Large intestine (tissue), 3 donors: Measurements from ENCODE around the gene NIPAL3. TPM values are rescaled to one million over a fixed set of nuclear protein-coding genes. Genes with fewer than 3 reads are reported as not detected.
"Not testable (repeated sequence)": the region's sequence is repeated elsewhere in the genome, so short reads cannot be mapped to it uniquely, and the experiment has no call there.

Source experiments
- DNase-seq, 2 donors: peaks; one replicate each; pipeline versions ENCODE4 v3.0.0 to v3.0.0-alpha.2; 2013
- H3K27ac ChIP-seq: one replicate; pipeline ENCODE4 v1.5.1; 2013; ENCODE audit warnings: low read length
- H3K27me3 ChIP-seq: 2 replicates; pipeline ENCODE4 v1.6.1; 2013; ENCODE audit warnings: low read length; ENCODE audit not compliant: control insufficient read depth, insufficient read depth
- H3K36me3 ChIP-seq: 2 replicates; pipeline ENCODE4 v1.6.1; 2013; ENCODE audit warnings: low read length; ENCODE audit not compliant: control insufficient read depth, insufficient read depth
- H3K4me1 ChIP-seq: one replicate; pipeline ENCODE4 v1.6.1; 2013; ENCODE audit warnings: low read length; ENCODE audit not compliant: control insufficient read depth, insufficient read depth
- H3K4me3 ChIP-seq: one replicate; pipeline ENCODE4 v1.5.1; 2013; ENCODE audit warnings: low read length
- H3K9me3 ChIP-seq: one replicate; pipeline ENCODE4 v1.6.1; 2013; ENCODE audit warnings: mild to moderate bottlenecking, low read depth, low read length, moderate library complexity; ENCODE audit not compliant: control insufficient read depth
- WGBS: methylation state at CpG from one replicate; pipeline ENCODE4 v1.1.5; 2013; ENCODE audit warnings: low lambda C conversion rate; ENCODE audit not compliant: insufficient coverage; 5-methylcytosine and 5-hydroxymethylcytosine counted together
- polyA plus RNA-seq: library from polyadenylated mRNA; unstranded; fragments of 120-200 nt; gene quantifications from one replicate; pipeline ENCODE4 v1.2.1, GENCODE V29; 2013

Gene NIPAL3
- polyA plus RNA-seq, 1 donor = 16.0 TPM

- Histone ChIP-seq H3K27me3 (no peaks in the 10 kb centered on the region), H3K36me3 (no peaks in the 10 kb centered on the region), H3K27ac (no peak overlapping the region), H3K9me3 (no peaks in the 10 kb centered on the region), H3K4me1 (peaks cover 21% of the 10 kb centered on the region), H3K4me3 (no peak overlapping the region)
- DNase-seq = no peak
Measured at GRCh38 chr1:24474193-24474592, 58.6 kb downstream of the NIPAL3 start.

DNA sequence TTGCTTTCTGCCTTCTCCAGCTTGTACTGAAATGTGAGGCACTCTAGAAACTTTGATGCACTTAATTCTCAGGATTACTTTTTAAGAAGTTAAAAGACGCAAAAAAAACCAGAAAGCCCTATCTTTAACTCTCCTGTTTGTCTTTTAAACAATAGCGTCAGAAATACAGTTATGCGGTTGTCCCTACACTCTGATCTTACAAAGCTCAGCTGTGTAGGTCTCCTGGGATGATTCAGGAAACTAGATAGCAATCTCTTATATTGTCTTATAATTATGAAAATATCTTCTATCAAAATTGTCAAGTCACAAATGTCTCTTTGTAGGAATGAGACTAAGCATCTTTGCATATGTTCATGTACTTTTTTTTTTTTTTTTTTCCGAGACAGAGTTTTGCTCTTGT, 60.1 kb downstream of the NIPAL3 start:
- no CpG with 5 or more reads among the region's 4 CpGs for WGBS
- peaks cover 21% of the 10 kb centered on the region for H3K4me1 ChIP-seq
- no peaks in the 10 kb centered on the region for H3K36me3 ChIP-seq
- H3K4me3 ChIP-seq = no peak overlapping the region
- peak overlapping the region; percentile 65 for H3K27ac ChIP-seq
- no peaks in the 10 kb centered on the region for H3K9me3 ChIP-seq
- no peak for DNase-seq
- no peaks in the 10 kb centered on the region for H3K27me3 ChIP-seq

DNA sequence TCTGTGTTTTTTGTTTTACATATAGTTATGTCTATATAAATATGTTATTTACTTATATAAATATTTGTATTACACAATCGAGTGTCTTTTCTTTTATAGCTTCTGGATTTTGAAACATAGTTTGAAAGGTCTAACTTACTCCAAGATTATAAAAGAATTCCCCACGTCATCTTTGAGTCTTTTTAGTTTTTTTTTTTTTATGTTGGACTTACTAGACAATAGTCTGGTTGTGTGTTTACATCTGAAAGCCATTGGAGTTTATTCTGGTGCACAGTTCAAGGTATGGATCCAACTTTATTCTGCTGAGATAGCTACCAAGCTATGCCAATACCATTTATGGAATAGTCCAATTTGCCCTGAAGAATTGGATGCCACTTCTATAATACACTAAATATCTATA, 61.0 kb downstream of the NIPAL3 start:
- peak; percentile 14 to 72 for DNase-seq
- Histone ChIP-seq H3K4me3 (no peak overlapping the region), H3K9me3 (no peaks in the 10 kb centered on the region), H3K27ac (peak overlapping the region; percentile 65), H3K4me1 (peaks cover 21% of the 10 kb centered on the region), H3K27me3 (no peaks in the 10 kb centered on the region), H3K36me3 (no peaks in the 10 kb centered on the region)
- WGBS = 10% methylated on average over 2 of the region's 2 CpGs

DNA sequence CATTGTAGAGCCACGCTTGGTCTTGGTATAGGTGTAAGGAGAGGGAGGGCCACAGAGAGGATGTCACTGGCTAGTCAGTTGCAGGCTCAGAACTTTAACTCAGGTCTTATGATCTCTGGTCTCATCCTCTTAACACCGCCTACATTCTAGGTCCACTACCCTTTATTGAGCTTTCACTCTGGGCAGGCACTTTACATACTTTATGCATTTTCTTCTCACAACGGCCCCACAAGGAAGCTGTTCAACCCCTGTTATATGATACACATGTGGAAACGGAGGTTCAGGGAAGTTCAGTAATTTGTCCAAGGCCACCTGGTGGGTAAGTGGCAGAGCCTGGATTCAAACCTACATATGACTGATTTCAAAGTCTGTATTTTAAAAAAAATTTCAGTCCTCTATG, 61.7 kb downstream of the NIPAL3 start:
- H3K36me3 ChIP-seq = no peaks in the 10 kb centered on the region
- no peaks in the 10 kb centered on the region for H3K27me3 ChIP-seq
- 27% methylated on average over 2 of the region's 4 CpGs for WGBS
- peak overlapping the region; percentile 65 for H3K27ac ChIP-seq
- H3K4me1 ChIP-seq = peaks cover 21% of the 10 kb centered on the region
- H3K4me3 ChIP-seq = no peak overlapping the region
- H3K9me3 ChIP-seq = no peaks in the 10 kb centered on the region
- peak; percentile 51 to 76 for DNase-seq

GRCh38 chr1:24481101-24481500, 65.5 kb downstream of the NIPAL3 start:
- H3K9me3 ChIP-seq = no peaks in the 10 kb centered on the region
- H3K27ac ChIP-seq = no peak overlapping the region
- H3K4me3 ChIP-seq = no peak overlapping the region
- DNase-seq = no peak
- peaks cover 13% of the 10 kb centered on the region for H3K4me1 ChIP-seq
- no peaks in the 10 kb centered on the region for H3K36me3 ChIP-seq
- WGBS = no CpG with 5 or more reads among the region's 2 CpGs
- H3K27me3 ChIP-seq = no peaks in the 10 kb centered on the region

- no peaks in the 10 kb centered on the region for H3K9me3 ChIP-seq
- H3K4me1 ChIP-seq = peaks cover 8% of the 10 kb centered on the region
- no peaks in the 10 kb centered on the region for H3K36me3 ChIP-seq
- no peak overlapping the region for H3K4me3 ChIP-seq
- WGBS = 50% methylated on average over 1 of the region's 16 CpGs
- no peaks in the 10 kb centered on the region for H3K27me3 ChIP-seq
- no peak for DNase-seq
- H3K27ac ChIP-seq = no peak overlapping the region
Measured at GRCh38 chr1:24481843-24482610, 66.4 kb downstream of the NIPAL3 start.

GRCh38 chr1:24483441-24483840, 67.8 kb downstream of the NIPAL3 start:
- Histone ChIP-seq H3K4me3 (no peak overlapping the region), H3K36me3 (no peaks in the 10 kb centered on the region), H3K27me3 (no peaks in the 10 kb centered on the region), H3K9me3 (no peaks in the 10 kb centered on the region), H3K27ac (no peak overlapping the region), H3K4me1 (no peaks in the 10 kb centered on the region)
- no CpG with 5 or more reads among the region's 5 CpGs for WGBS
- DNase-seq = no peak

- DNase-seq = no peak
- Histone ChIP-seq H3K4me3 (no peak overlapping the region), H3K9me3 (no peaks in the 10 kb centered on the region), H3K4me1 (no peaks in the 10 kb centered on the region), H3K27me3 (no peaks in the 10 kb centered on the region), H3K27ac (no peak overlapping the region), H3K36me3 (no peaks in the 10 kb centered on the region)
- WGBS = 100% methylated on average over 1 of the region's 4 CpGs
Measured at GRCh38 chr1:24484199-24484598, 68.6 kb downstream of the NIPAL3 start.

DNA sequence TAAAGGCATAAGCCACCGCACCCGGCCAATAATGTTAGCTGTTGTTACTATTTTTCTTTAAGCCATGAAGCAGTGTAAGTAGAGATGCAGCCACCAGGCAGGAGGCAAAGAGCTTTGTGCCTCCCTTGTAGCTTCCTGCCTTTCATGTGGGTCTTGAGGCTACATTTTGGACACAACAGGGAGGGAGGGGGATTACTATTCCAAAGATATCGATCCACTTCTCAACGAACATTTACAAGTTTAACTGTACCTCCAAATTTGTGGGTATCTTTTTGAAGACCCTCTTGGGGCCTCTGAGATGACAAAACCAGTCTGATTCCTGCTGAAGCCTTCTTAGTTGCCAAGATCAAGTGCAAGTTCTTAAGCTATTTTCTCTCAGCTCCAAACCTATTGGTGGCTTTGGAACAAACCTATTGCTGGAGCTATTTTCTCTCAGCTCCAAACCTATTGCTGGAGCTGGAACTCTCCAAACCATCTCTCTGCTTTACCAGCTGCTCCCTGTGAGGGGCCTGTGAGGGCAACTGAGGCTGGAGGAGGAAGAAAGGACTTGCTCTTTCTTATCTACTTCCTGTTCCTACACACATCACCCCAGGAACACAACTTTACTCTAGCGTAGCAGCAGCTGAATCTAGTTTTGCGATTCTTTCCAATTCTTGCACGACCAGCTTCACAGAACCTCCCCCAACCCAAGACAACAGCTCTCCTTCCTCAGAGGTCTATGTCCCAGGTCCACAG, 70.9 kb downstream of the NIPAL3 start:
- no peaks in the 10 kb centered on the region for H3K27me3 ChIP-seq
- H3K9me3 ChIP-seq = peaks cover 10% of the 10 kb centered on the region
- 77% methylated on average over 3 of the region's 7 CpGs for WGBS
- DNase-seq = no peak
- H3K27ac ChIP-seq = no peak overlapping the region
- no peaks in the 10 kb centered on the region for H3K36me3 ChIP-seq
- H3K4me1 ChIP-seq = no peaks in the 10 kb centered on the region
- H3K4me3 ChIP-seq = no peak overlapping the region

- no peak overlapping the region for H3K27ac ChIP-seq
- DNase-seq = no peak
- no peaks in the 10 kb centered on the region for H3K27me3 ChIP-seq
- 98% methylated on average over 8 of the region's 9 CpGs for WGBS
- no peaks in the 10 kb centered on the region for H3K4me1 ChIP-seq
- H3K4me3 ChIP-seq = no peak overlapping the region
- H3K9me3 ChIP-seq = peaks cover 10% of the 10 kb centered on the region
- no peaks in the 10 kb centered on the region for H3K36me3 ChIP-seq
Measured at GRCh38 chr1:24487455-24487854, 71.9 kb downstream of the NIPAL3 start.

- H3K36me3 ChIP-seq, H3K9me3 ChIP-seq, H3K27me3 ChIP-seq, DNase-seq, H3K4me3 ChIP-seq, H3K4me1 ChIP-seq, H3K27ac ChIP-seq: not testable (repeated sequence)
- 100% methylated on average over 2 of the region's 7 CpGs for WGBS
Measured at GRCh38 chr1:24488159-24488558, 72.6 kb downstream of the NIPAL3 start.
